HK-2 (cell line): ENCODE results near the gene AK8.
"Not testable (repeated sequence)": the region's sequence is repeated elsewhere in the genome, so short reads cannot be mapped to it uniquely, and the experiment has no call there.

Experiments used
- DNase-seq: peaks from one replicate; pipeline ENCODE4 v3.0.0-alpha.2; 2018; ENCODE audit not compliant: unreplicated experiment

AK8 gene

GRCh38 chr9:132717326-132717945, 160.6 kb downstream of the AK8 start:
- DNase-seq: no peak

- DNase-seq: no peak
Observed at GRCh38 chr9:132716007-132716406, 162.1 kb downstream of the AK8 start.

- no peak for DNase-seq
Observed at GRCh38 chr9:132712753-132713152, 165.3 kb downstream of the AK8 start.

- DNase-seq: no peak
Observed at GRCh38 chr9:132711846-132712245, 166.2 kb downstream of the AK8 start.

- DNase-seq: not testable (repeated sequence)
Observed at GRCh38 chr9:132711152-132711551, 166.9 kb downstream of the AK8 start.

- DNase-seq: no peak
Observed at GRCh38 chr9:132710333-132710732, 167.8 kb downstream of the AK8 start.

- DNase-seq: no peak
Observed at GRCh38 chr9:132708769-132709430, 169.2 kb downstream of the AK8 start.

- no peak for DNase-seq
Observed at GRCh38 chr9:132708239-132708638, 169.8 kb downstream of the AK8 start.

- no peak for DNase-seq
Observed at GRCh38 chr9:132703336-132703735, 174.7 kb downstream of the AK8 start.

- no peak for DNase-seq
Observed at GRCh38 chr9:132702254-132702653, 175.8 kb downstream of the AK8 start.

- no peak for DNase-seq
Observed at GRCh38 chr9:132699956-132700355, 178.1 kb downstream of the AK8 start.

GRCh38 chr9:132698989-132699388, 179.1 kb downstream of the AK8 start:
- DNase-seq: no peak

GRCh38 chr9:132697230-132697629, 180.9 kb downstream of the AK8 start:
- no peak for DNase-seq

GRCh38 chr9:132694144-132694543, 183.9 kb downstream of the AK8 start:
- DNase-seq: no peak

- DNase-seq: no peak
Observed at GRCh38 chr9:132690696-132691095, 187.4 kb downstream of the AK8 start.

GRCh38 chr9:132683873-132684272, 194.2 kb downstream of the AK8 start:
- DNase-seq: no peak

- no peak for DNase-seq
Observed at GRCh38 chr9:132681561-132681960, 196.5 kb downstream of the AK8 start.

- no peak for DNase-seq
Observed at GRCh38 chr9:132679946-132680625, 198.0 kb downstream of the AK8 start.

GRCh38 chr9:132677976-132678375, 200.1 kb downstream of the AK8 start:
- DNase-seq: no peak
